GM21515 (cell line): Measurements from ENCODE around the gene FATE1.
"Not testable (repeated sequence)": the region's sequence is repeated elsewhere in the genome, so short reads cannot be mapped to it uniquely, and the experiment has no call there.

Experiments
- ATAC-seq: cut with Tn5 transposase; IDR thresholded peaks from one replicate; pipeline ENCODE4 v1.9.1; 2021; ENCODE audit not compliant: unreplicated experiment

FATE1 gene, protein sequence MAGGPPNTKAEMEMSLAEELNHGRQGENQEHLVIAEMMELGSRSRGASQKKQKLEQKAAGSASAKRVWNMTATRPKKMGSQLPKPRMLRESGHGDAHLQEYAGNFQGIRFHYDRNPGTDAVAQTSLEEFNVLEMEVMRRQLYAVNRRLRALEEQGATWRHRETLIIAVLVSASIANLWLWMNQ

GRCh38 chrX:151715752-151716151 lies at the start of gene FATE1:
TSS of gene FATE1 (plus strand) at chrX:151716035. CDS start at chrX:151716120, 85 bp downstream.
- no peak for ATAC-seq

- ATAC-seq: no peak
These were observed 40.6 kb upstream of the FATE1 start for GRCh38 chrX:151675121-151675746.

DNA sequence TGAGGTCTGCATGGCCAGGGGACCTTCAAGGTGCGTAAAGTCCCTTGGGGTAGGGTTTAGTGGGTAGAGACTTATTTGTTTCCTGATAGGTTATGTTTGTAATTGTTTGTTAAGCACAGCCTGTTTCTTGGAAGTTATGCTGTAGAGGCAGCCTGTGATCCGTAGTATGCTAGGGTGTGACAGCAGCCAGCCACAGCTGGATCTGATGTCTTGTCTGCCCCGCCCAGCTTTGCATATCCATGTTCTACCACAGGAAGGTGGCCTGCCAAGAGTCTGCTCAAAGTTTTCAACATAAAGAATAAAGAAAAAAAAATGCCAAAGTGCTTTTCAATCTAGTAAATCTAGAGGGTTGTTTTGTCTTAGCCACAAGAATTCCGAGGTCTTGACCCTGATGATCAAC lies 39.6 kb upstream of the FATE1 start:
- ATAC-seq: no peak

- no peak for ATAC-seq
These were observed 35.9 kb upstream of the FATE1 start for GRCh38 chrX:151679798-151680402.

GRCh38 chrX:151680805-151681204 lies 35.0 kb upstream of the FATE1 start:
- ATAC-seq: no peak

- no peak for ATAC-seq
These were observed 28.2 kb upstream of the FATE1 start for GRCh38 chrX:151687635-151688034.

DNA sequence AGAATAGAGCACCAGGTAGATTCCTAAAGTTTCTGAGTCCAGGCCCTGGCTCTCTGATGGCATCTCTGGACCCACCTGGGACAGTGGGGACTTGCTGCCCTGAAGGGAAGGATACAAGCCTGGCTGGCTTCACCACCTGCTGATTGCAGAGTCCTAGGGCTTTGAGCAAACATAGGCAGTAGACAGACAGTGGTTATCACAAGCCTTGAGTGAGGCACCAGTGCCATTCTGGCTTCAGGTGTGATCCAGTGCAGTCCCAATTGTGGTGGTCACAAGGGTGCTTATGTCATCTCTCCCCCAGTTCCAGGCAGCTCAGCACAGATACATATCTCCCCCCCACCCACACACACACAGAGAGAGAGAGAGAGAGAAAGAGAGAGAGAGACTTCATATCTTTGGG lies 27.1 kb upstream of the FATE1 start:
- ATAC-seq: no peak

- no peak for ATAC-seq
These were observed 23.0 kb upstream of the FATE1 start for GRCh38 chrX:151692825-151693224.

DNA sequence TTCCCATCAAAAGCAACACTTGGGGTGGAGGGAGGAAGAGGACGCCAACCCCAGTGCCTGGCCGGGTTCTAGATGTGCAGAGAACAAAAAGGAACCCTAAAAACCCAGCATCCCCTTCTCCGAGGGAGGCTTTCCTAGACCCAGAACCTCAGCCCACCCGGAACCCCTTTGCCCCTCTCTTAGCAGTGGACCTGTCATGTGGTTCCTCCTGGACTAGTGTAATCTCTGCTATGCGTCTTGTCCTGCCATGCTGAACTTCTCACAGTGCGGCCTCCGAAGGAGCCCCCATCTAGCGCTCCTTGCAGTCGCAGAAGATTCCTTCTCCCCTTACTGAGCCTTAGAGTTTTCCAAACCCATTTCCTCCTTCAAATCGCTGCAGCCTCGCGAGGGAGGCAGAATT lies 21.7 kb upstream of the FATE1 start:
- ATAC-seq: no peak

DNA sequence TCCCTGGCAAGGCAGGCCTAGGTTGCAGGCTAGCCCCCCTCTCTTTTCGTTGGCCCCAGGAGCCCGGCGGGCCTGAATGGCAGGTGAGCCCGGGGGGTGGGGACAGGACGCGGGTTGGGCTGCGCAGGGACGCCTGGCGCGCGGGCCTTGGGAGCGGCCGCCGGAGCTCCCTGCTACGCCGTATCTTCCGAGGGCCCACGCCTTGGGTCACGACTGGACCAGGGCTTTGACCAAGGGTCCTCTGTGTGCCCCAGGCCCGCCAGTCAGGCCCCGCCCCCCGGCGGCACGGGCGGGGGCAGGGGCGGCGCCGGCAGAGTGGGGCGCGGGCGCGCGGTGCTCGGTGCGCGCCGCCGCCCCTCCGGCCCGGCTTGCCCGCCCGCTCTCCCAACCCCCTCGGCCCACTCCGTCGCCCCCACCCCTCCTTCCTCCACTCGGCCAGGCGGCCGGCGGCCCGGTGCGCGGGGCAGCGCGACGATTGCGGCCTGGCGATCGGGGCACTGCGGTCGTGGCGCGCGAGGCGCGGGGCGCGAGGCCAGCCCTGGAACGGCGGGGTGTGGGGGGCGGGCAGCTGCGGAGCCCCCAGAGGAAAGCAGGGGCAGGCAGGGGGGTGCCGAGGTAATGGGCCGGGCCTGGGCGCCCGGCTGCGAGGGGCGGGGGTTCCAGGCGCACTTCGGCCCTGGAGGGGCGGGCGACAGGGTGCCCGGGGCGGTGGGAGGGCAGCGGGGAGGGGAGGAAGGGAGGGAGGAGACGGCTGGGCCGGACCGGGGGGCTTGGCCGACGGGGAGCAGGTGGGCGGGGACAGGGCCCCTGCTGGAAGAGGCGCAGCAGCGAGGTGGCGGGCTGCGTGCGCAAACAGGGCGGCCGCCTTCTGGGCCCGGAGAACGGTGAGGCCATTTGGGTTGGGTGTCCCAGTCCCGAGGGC lies 20.9 kb upstream of the FATE1 start, which contains the start of gene PRRG3:
Gene PRRG3, plus strand, starts transcription at position 798 of the 922 bp plus-strand sequence. CDS start 3,357 bp downstream, outside the sequence.
- ATAC-seq: no peak

DNA sequence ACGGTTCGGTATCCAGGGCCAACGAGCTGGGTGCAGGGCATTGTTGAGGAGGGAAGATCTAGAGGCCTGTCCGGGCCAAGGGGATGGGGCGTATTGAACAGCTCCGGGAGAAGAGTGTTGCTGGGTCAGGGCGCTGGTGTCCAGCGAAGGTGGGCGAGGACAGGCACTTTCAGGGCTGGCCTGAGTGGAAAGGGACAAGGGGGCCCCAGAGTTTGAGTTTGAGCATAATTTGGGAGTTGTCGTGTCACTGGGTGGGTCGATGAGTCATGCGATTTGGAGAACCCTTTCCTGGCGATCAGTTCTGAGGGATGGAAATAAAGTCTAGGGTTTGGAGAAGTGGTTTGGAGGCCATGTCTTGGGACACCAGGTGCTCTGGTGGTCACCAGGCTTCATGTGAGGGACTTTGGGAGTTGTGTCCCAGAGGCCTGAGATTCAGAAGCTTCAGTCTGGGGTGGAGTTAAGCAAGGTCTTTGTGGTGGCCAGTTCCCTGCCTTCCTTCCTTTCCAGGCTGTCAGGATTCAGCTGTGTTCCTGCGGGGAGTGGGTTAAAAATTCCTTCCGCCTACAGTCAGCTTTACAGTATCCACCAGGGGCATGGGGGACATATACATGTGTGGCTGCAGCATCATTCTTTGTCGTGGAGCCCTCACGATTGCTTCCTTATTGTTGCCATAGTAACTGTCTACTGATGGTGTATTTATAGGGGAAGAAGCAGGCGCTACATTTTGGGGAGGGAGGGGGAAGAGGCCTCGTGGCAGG lies 20.1 kb upstream of the FATE1 start:
- ATAC-seq: no peak

- ATAC-seq: not testable (repeated sequence)
These were observed 18.8 kb upstream of the FATE1 start for GRCh38 chrX:151697082-151697481.

- no peak for ATAC-seq
These were observed 18.3 kb upstream of the FATE1 start for GRCh38 chrX:151697522-151697921.

- ATAC-seq: no peak
These were observed 17.4 kb upstream of the FATE1 start for GRCh38 chrX:151698485-151698884.

DNA sequence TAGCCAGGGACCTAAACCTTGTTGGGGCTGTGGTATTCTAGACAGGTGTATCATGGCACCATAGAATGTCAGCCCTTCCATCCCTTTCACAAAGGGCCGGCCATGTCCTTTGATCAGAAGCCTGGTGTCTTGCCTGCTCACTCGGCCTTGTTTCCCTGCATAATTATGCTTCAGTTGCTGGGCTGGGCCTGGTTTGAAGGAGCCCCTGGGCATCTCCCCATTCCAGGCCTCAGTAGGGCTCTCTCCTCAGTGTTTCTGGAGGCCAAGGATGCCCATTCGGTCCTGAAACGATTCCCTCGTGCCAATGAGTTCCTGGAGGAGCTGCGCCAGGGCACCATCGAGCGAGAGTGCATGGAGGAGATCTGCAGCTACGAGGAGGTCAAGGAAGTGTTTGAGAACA lies 16.1 kb upstream of the FATE1 start:
- no peak for ATAC-seq

GRCh38 chrX:151700581-151700980 lies 15.3 kb upstream of the FATE1 start:
- ATAC-seq: no peak

- no peak for ATAC-seq
These were observed 14.8 kb upstream of the FATE1 start for GRCh38 chrX:151701071-151701470.

GRCh38 chrX:151701531-151701930 lies 14.3 kb upstream of the FATE1 start:
- no peak for ATAC-seq

DNA sequence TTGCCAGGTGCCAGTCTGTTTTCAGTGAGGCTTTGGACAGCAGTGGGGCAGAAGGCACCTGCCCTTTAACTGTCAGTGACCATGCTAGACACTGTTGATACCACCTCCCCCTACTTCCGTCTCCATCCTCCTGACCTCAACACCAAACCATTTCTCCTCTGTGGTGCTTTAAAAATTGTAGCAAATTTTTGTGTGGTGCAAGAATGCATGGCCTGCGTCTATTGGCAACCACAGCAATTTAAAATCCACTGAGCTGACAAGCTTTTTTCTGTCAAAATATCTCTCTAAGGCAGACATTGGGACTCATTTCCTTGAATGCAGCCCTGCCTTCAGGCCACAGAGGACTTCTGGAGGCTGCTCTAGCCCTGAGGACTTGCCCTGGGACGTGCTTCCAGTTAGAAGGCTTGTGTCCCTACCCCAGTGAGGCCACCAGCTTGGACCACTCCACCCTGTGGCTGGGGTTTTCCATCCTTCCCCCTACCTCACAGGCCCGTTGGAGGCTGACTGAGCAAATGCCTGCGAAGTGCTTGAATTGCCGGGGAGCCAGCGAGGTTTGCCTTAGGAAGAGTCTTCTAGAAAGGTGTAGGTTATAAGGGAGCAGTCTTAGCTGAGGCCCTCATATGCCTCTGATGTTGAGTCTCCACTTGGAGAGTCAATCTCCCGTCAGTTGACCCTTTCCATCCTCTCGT lies 13.7 kb upstream of the FATE1 start:
- ATAC-seq: no peak

DNA sequence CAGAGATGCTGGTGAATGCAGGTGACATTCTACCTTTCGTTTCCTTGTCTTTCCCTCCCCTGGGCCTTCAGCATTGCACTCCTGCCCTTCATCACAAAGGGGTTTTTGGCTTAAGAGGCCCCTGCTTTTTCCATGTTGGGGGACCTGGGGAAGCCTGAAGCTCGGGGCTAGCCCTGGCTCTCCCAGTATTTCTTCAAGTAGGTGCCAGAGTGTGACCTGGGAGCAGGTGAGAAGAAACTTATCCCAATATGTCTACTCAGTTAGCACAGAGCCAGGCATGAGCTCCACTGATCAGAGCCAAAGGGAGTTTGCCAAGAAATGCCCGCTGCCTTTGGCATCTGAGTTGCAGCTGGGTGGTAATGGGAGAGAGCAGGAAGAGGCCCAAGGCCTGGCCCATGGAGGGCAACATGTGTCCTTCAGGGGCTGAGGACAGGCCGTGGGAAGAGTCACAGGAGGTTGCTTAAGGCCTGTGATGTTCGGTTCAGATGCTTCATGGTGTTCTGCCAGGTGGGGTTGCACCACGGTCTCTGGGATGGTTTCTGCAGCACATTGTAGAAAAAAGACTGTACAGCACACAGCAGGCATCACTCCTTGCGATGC lies 13.0 kb upstream of the FATE1 start:
- no peak for ATAC-seq
